COLO668 (cell line): ENCODE results near the gene FADS6.

Source experiments
- DNase-seq: peaks from one replicate; lab custom pipeline; 2025; ENCODE audit not compliant: unreplicated experiment; lab: John Stamatoyannopoulos, UW

FADS6 gene

GRCh38 chr17:74892974-74893911 lies at the start of gene FADS6:
Gene FADS6, minus strand, starts transcription at chr17:74893633. Its CDS starts 38 bp downstream, at chr17:74893595.
- no peak for DNase-seq

- no peak for DNase-seq
Measured at GRCh38 chr17:74941128-74941725, 47.8 kb upstream of the FADS6 start.

- DNase-seq, result no peak
Measured at GRCh38 chr17:74939534-74939933, 46.1 kb upstream of the FADS6 start.

GRCh38 chr17:74938194-74938950 lies 44.9 kb upstream of the FADS6 start:
- no peak for DNase-seq

GRCh38 chr17:74937064-74938051 lies 43.9 kb upstream of the FADS6 start:
- no peak for DNase-seq

- DNase-seq, result no peak
Measured at GRCh38 chr17:74936470-74936799, 43.0 kb upstream of the FADS6 start.

- peak; percentile 49 for DNase-seq
Measured at GRCh38 chr17:74935585-74936469, 42.4 kb upstream of the FADS6 start, which contains the start of gene OTOP3. Gene OTOP3, plus strand, starts transcription at chr17:74935898. Its CDS starts 24 bp downstream, at chr17:74935922.

GRCh38 chr17:74935048-74935447 lies 41.6 kb upstream of the FADS6 start:
- DNase-seq, result no peak

- DNase-seq, result no peak
Measured at GRCh38 chr17:74930535-74931036, 37.2 kb upstream of the FADS6 start.

- no peak for DNase-seq
Measured at GRCh38 chr17:74928786-74929185, 35.4 kb upstream of the FADS6 start.

- DNase-seq, result no peak
Measured at GRCh38 chr17:74925242-74925641, 31.8 kb upstream of the FADS6 start.

GRCh38 chr17:74924250-74924948 lies 31.0 kb upstream of the FADS6 start, which contains the start of gene OTOP2:
Gene OTOP2, plus strand, starts transcription at chr17:74924273. Its CDS starts 360 bp downstream, at chr17:74924633.
- no peak for DNase-seq

GRCh38 chr17:74923538-74924249 lies 30.3 kb upstream of the FADS6 start:
- DNase-seq, result peak; percentile 57

GRCh38 chr17:74922694-74923537 lies 29.5 kb upstream of the FADS6 start, which contains the start of gene USH1G:
Gene USH1G, minus strand, starts transcription at chr17:74923255. Its CDS starts 182 bp downstream, at chr17:74923073.
- no peak for DNase-seq

- no peak for DNase-seq
Measured at GRCh38 chr17:74922172-74922571, 28.7 kb upstream of the FADS6 start.

GRCh38 chr17:74921769-74922168 lies 28.3 kb upstream of the FADS6 start:
- no peak for DNase-seq
